COLO668 (cell line): Measurements from ENCODE around the gene FADS2.

Source experiments
- DNase-seq: peaks from one replicate; lab custom pipeline; 2025; ENCODE audit not compliant: unreplicated experiment; lab: John Stamatoyannopoulos, UW

FADS2 gene

DNA sequence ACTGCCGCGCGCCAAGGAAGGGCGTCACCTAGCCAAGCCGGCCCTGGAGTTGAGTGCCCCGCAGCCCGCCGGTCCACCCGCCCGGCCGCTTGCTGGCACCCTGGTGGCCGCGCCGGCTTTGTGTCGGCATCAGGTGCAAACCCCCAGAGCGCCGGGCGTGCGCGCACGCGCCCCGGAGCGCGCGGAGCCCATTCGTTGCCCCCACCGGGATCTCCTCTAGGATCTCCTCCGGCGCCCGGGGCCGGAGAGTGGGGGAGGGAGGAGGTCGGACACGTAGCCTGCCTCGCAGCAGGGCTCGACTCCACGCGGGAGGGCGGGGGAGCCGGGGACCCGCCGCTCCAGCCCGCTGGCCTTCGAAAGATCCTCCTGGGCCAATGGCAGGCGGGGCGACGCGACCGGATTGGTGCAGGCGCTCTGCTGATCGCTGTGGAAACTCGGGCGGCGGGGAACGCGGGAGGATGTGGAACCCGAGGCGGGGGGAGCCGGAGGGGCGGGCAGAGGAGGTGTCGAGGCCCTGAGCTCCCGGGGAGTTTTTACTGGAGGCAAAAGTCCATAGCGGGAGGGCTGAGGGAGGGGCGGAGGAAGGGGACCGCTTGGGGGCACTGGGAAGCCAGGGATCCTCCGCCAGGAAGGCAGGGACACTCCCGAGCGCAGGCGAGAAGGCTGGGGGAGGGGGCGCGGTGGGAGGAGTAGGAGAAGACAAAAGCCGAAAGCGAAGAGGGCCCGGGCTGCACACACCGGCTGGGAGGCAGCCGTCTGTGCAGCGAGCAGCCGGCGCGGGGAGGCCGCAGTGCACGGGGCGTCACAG lies at the start of gene FADS2:
Gene FADS2 (plus strand): TSS at position 730 of the 808 bp plus-strand sequence. CDS start 91 bp downstream, outside the sequence.
- DNase-seq: peak; percentile 86

DNA sequence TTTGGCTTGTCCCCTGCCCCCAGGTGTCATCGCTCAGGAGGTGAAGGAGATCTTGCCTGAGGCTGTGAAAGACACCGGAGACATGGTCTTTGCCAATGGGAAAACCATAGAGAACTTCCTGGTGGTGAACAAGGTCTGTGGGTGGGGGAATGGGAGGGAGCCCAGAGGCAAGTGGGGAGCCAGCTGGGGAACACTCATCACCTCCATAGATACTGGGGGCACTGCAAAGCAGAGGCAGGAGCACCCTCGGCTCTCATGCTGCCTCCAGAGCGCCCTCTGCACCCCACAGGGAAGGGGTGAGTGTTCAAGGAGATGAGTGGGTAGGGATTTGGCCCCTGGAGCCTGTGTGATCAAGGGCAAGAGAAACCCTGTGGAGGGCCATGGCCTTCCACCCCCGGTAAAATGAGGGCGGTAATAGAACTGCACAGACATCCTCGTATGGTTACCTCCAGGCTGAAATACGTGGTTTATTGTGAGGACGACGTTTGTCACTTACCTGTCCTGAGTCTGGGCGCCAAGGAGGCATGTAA lies 49.7 kb upstream of the FADS2 start:
- no peak for DNase-seq

DNA sequence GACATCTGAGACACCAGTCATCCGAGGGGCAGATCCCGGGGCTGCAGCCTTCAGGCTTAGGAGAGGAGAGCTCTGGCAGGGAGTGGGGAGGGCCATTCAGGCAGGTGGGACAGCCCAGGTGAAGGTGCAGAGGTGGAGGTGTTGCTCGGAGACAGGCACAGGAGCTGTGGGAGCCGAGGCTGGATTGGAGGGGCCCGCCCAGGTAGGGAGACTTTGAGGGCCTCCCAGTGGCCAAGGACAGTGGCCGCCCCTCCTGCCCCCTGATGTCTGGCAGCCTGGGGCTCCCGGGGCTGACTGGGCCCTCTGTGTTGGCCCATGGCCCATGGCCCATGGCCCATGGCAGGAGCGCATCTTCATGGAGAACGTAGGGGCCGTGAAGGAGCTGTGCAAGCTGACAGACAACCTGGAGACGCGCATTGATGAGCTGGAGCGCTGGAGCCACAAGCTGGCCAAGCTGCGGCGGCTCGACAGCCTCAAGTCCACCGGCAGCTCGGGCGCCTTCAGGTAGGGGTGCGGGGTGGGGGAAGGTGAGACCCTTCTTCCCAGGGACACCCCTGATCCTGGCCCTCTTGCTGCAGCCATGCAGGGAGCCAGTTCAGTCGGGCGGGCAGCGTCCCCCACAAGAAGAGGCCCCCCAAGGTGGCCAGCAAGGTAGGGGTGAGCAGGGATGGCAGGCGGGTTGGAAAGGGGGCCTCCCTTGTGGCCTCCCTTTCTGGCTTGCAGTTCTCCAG lies 49.0 kb upstream of the FADS2 start:
- no peak for DNase-seq

DNA sequence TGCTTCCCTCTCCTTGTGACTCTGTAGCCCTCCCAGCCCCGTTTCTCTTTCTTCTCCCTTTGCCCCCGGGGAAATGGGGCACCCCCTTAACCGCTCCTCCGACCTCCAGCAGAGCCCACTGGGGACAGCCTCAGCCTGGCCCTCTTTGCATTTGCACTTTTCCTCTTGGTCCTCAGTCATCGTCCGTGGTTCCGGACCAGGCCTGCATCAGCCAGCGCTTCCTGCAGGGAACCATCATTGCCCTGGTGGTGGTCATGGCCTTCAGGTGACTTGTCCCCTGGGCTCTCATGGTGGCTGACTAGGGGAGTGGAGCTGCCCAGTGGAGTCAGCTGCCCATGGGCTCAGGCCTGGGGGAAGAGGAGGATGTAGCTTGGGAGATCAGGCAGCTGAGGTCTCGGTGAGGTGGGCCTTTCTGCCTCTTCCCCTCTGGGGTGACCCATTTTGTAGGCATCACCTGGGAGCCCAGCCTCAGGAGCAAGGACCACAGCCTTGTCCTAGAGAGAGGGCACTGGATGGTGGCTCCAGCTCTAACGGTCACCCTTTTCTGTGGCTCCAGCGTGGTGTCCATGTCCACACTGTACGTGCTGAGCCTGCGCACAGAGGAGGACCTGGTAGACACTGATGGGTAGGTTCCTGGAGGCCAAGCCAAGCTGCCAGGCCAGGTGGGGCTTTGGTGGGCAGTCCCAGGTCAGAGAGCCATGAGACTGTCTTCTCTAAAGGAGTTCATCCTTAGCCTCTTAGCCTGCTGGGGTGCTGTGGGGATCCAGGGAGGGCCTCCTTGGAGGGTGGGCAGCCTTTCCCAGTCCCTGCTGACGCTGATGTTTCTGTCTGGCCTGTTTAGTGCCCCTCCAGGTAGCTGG lies 48.2 kb upstream of the FADS2 start:
- DNase-seq: no peak

DNA sequence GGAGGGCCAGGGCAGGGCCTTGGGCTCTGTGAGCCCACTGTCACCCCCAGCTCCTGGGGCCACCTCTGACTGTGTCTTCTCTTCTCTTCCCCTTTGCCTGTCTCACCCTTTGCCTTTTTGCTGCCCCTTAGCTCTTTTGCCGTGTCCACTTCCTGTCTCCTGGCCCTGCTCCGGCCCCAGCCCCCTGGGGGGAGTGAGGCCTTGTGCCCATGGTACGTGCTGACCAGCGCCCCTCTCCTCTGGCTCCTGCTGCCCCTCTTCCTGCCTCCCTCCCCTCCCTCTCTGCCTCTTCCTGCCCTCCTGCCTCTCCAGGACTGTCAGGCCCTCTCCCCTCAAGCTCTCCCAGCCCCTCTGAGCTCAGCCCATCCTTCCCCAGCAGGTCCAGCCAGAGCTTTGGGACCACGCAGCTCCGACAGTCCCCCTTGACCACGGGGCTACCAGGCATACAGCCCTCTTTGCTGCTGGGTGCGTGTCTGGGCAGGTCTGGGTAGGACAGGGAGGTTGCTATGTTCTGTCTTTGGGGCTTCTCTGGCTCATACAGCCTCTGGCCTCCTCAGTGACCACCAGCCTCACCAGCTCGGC lies 47.4 kb upstream of the FADS2 start:
- DNase-seq: no peak

DNA sequence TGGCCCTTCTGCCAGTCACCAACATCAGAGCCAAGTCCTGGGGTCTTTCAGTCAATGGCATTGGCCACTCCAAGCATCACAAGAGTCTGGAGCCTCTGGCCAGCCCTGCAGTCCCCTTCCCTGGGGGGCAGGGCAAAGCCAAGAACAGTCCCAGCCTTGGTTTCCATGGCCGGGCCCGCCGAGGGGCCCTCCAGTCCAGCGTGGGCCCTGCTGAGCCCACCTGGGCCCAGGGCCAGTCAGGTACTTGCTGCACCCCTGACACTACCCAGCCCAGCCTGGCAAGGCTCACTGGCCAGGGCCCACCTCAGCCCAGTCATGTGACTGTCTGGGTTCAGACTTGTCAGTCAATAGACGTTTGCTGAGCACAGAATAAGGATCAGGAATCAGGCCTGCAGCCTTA lies 46.5 kb upstream of the FADS2 start:
- DNase-seq: no peak

DNA sequence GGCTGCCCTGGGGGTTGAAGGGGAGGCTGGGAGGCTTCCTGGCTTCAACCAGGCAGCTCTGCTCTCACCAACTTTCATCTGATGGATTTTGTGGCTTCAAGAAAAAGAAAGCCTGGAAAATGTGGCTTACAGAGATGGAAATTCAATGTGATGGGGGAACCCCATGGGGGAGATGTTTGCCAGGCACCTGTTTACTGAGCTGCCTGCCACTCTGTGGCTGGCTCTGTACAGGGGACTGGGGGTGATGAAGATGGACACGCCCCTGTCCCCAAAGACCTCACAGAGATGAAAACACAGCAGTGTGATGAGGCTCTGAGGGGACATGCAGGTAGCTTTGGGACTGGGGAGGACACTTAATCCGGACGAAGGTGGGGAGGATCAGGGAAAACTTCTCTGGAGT lies 45.8 kb upstream of the FADS2 start:
- no peak for DNase-seq

DNA sequence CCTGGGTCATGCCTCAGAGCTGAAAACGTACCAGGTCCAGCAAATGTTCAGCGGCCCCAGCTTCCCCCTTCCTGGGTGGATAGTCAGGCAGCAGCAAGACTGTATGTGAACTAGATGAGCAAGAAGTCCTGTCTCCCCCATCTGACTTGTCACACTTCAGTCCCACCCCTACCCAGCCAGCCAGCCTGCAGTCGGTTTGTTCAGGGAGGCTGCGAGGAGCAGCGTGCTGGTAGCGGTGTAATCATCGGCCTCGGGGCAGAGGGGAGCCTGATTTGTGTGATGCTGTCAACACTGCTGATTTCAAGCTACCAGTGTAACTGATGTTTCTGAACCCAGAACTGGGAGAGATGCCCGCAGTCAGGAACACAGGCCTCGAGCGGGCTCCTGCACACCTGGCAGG lies 45.3 kb upstream of the FADS2 start:
- no peak for DNase-seq

DNA sequence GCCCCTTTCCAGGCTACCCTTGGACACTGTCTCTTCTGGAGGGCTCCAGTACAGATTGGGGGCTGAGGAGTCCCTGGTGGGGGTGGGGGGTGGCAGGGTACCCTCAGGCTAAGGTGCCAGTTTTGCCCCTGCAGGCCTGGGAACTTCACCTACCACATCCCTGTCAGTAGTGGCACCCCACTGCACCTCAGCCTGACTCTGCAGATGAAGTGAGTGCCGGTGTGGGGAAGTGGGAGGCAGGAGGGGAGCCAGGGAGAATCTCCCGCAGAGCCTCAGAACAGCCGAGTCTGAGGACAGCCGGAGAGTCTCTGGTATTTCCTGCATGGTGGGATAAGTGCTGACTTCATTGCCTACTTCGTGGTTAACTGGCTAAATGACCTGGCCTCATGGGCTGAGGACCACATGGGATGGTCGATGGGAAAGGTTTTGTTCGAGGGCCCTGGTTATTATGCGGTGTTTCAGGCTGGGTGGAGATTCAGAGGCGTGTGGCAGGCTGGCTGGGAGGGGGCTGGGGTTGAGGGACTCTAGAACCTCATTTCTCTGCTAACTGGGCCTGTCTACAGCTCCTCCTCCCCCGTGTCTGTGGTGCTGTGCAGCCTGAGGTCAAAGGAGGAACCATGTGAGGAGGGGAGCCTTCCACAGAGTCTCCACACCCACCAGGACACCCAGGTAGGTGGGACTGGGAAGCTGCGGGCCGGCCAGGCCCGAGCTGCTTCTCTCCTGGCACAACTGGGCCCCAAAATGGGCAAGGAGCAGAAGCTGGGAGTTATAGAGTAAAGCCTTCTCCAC lies 44.2 kb upstream of the FADS2 start:
- no peak for DNase-seq

DNA sequence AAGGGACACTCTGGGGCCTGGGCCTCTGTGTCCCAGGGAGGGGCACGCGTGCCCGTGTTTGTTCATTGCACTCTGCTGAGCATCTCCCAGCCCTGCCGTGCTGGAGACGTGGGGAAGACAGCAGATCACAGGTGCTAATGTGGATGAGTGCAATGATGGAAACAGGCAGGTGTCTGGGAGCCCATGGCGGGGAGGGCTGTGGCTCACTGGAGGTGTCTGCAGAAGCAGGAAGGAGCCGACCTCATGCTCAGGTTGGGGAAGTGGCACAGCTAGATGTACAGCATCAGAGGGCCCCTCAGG lies 43.6 kb upstream of the FADS2 start:
- no peak for DNase-seq

DNA sequence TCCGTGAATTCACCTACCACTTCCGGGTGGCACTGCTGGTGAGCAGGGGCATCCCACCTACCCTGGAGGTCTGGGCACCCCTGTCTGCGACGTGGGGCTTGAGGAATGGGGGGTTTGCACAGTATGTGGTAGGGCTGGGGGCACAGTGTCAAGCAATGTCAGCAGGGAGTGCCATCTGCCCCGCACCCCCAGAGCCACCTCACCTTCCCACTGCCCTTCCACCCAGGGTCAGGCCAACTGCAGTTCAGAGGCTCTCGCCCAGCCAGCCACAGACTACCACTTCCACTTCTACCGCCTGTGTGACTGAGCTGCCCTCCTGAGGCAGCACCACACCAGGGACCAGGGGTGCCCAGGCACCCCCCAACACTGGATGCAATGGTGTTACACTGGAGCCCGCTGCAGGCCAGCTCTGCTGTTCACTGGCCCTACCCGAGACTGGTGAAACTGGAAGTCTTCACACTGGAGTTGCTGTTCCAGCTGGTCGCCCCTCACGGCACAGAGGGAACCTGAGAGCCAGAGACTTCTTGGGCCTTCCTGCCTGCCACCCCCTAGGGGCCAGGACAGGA lies 42.2 kb upstream of the FADS2 start:
- no peak for DNase-seq

DNA sequence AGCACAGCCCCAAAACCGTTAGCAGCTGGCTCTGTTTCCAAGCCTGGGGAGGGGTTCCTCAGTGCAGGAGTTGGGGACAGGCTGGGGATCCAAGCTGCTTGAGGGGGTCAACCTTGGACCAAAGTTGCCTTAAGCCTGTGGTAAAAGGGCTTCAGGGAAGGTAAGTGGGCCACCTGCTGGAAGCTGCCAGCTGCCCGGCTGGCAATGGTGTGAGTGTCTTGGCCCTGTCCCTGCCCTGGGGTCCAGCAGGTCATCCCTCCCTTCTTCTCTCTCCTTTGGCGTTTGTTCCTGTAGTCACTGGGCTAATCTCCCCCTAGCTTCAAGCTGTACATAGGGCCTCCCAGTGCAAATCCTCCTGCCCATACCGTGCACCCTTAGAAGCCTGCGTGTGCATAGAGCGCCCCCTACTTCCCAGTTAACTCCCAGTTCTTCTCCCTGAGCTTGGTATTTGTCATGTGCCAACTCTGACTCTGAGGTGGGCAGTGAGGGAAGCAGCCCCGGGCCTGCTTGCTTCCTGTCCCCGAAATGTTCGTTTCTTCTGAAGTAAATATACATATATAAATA lies 40.1 kb upstream of the FADS2 start:
- peak; percentile 18 for DNase-seq

DNA sequence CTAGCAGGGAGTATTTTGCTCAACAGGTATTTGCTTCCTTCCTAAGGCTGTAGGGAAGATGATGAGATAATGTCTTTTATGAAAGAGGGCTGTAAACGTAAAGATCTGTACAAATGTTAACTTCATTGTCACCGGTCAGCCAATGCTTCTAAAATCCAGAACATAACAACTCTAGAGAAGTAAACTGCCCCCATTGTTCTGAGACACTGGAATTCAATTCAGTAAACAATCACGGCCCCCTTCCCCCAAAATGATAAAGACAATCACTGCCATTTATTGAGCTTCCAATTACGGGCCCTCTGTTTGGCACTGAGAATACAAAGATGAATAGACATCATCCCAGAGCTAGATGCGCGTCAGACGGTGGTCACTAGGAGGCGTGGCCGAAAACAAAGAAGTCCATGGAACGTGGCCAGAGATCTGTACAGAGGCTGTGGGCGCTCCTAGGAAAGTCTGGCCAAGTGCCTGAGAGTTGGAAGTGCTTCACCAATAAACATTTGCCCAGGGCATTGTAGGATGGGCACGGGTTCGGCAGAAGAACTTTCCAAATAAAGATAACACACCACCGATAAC lies 36.3 kb upstream of the FADS2 start:
- DNase-seq: peak; percentile 62

DNA sequence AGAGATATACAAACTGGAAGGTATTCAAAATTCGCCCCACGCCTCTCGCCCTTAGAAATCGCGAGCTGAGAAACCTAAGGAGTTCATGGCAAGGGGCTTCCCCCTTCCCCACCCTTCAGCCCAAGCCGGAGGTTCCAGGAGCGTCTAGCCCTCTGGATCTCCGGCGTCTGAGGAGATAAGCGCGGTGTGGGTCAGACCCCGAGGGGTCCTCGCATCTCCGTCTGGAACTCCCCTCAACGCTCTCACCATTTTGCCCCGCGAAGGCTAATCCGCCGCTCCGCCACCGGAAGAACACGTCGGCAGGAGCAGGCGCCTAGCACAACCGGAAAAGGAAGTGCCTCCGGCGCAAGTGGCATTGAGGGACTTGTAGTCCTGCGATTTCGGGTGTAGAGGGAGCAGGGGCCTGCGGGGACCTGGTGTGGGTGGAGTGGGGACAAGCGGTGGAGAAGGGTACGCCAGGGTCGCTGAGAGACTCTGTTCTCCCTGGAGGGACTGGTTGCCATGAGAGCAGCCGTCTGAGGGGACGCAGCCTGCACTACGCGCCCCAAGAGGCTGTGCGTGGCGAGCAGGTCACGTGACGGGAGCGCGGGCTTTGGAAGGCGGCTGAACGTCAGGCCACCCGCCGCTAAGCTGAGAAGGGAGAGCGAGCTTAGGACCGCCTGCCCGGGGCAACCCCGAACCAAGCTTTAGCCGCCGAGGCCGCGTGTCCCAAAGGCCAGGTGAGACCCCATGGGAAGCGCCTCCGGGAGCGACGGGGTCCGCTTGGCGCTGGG lies 35.6 kb upstream of the FADS2 start, which contains the start of the genes FEN1 and TMEM258:
Gene FEN1 (plus strand): TSS at position 602 of the 773 bp plus-strand sequence. CDS start 2,451 bp downstream, outside the sequence.
Gene TMEM258 (minus strand): TSS at position 290 of the 773 bp plus-strand sequence. CDS start 41 bp downstream, at position 249.
- DNase-seq: peak; percentile 90

DNA sequence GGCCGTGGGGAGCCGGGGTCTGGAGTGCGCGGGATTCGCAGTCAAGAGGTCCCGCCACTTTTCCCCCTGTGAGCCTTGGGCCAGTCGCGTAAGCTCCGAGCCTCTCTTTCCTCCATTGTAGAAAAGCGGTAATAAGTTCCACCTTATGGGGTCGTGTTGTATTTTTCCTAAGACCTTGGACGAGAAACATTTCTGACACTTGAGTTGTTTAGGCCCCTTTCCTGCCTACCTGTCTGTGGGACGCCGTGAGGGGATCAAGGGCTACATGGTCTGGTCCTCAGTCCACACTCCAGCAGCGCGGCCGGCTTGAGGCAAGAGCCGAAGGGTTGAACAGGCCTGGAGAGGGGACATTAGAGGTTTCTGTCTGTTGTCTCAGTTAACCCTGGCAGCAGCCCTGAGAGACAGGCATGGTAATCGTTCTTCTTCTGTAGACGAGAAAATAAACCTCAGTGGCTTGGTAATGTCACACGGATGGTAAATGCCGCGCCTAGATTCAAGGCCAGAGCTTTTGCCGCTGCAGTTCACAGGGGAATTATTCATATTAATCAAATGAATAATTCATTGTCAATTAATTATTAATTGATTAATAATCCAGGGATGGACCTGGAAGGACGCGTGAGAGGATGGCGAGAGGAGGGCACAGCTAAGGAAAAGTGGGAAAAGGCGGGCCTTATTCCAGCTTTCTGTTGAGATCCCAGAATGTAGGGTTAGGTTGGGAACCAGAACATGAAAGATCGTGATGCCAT lies 34.8 kb upstream of the FADS2 start:
- DNase-seq: peak; percentile 48

DNA sequence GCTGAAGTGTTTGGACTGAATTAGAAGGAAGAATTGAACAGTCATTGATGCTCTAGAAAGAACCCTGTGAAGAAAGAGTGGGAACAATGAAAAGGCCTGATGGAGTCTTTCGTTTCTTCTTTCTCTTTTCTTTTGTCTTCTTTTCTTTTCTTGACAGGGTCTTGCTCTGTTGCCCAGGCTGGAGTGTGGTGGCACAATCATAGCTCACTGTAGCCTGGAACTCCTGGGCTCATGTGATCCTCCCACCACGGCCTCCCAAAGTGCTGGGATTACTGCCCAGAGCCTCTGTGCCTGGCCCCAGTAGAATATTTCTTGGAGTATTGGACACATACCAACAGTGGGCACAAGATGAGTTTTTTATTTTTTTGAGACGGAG lies 34.3 kb upstream of the FADS2 start:
- no peak for DNase-seq

DNA sequence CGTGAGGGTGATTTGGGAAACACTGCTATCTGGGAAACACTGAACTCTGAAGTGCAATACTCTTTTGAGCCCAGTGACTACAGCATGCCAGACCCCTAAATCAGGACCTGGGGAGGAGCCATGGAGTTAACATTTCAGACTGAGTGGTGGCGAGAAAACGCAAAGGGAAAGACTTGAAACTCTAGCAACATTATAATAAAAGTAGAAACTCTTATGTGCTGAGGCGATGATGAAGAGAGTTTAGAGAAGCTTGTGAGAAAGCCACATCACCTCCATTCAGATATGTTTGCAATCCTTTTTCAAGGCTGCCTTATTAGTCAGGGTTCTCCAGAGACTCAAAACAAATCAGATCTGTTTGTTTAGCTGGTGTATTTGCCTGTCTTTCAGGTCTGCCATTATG lies 33.5 kb upstream of the FADS2 start:
- DNase-seq: no peak

DNA sequence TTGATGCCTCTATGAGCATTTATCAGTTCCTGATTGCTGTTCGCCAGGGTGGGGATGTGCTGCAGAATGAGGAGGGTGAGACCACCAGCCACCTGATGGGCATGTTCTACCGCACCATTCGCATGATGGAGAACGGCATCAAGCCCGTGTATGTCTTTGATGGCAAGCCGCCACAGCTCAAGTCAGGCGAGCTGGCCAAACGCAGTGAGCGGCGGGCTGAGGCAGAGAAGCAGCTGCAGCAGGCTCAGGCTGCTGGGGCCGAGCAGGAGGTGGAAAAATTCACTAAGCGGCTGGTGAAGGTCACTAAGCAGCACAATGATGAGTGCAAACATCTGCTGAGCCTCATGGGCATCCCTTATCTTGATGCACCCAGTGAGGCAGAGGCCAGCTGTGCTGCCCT lies 32.6 kb upstream of the FADS2 start:
- no peak for DNase-seq
